ENCODE results near the gene DMD.

DNA sequence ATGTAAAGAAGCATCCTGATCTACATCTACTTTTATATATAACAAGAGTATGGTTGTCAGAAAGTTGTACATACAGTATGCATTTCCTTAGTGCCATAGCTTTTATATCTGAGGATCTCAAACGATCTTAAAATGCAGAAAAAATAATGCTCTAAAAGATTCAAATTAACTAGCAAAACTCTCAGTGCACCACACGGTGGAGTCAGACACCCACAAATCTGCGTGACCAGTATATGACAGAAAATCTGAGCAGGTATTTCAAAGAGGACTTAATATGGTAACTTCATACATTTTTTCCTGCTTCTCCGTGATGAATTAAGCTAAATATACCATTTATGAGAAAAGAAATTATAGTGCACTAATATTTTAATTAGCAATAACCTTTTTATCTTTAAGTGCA is 803.0 kb downstream of the DMD start:
- TF ChIP-seq, protein P1, sequence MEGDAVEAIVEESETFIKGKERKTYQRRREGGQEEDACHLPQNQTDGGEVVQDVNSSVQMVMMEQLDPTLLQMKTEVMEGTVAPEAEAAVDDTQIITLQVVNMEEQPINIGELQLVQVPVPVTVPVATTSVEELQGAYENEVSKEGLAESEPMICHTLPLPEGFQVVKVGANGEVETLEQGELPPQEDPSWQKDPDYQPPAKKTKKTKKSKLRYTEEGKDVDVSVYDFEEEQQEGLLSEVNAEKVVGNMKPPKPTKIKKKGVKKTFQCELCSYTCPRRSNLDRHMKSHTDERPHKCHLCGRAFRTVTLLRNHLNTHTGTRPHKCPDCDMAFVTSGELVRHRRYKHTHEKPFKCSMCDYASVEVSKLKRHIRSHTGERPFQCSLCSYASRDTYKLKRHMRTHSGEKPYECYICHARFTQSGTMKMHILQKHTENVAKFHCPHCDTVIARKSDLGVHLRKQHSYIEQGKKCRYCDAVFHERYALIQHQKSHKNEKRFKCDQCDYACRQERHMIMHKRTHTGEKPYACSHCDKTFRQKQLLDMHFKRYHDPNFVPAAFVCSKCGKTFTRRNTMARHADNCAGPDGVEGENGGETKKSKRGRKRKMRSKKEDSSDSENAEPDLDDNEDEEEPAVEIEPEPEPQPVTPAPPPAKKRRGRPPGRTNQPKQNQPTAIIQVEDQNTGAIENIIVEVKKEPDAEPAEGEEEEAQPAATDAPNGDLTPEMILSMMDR (IDR thresholded peaks at IDR 0.05) = no peak
- TF ChIP-seq POLR2A (IDR thresholded peaks at IDR 0.05) = no peak
